H1 (cell line): ENCODE results near the gene COPZ2. TPM values are rescaled to one million over a fixed set of nuclear protein-coding genes. Genes with fewer than 3 reads are reported as not detected.

Experiments used
- CTCF ChIA-PET: fragments of 300-600 bp; sonication (Branson Sonifier 250); formaldehyde crosslinking; loops from one replicate; lab custom pipeline; 2021; ENCODE audit not compliant: partially characterized antibody; lab: Charles Lee
- POLR2A ChIA-PET: fragments of 300-600 bp; sonication (Branson Sonifier 250); formaldehyde crosslinking; loops from one replicate; lab custom pipeline; 2021; ENCODE audit warnings: inconsistent platforms; ENCODE audit not compliant: partially characterized antibody; lab: Charles Lee
- DNase-seq, 2 experiments: peaks; one replicate each; pipeline versions ENCODE4 v3.0.0 to v3.0.0-alpha.2; 2010 to 2022; ENCODE audit warnings: low spot score in 2 of 2, low read depth in 1 of 2, mixed read lengths in 1 of 2
- FAIRE-seq: peaks from 2 replicates; lab custom pipeline; 2011; peaks lifted over from hg19 to GRCh38; lab: Jason Lieb, UNC
- H2AFZ ChIP-seq: 2 replicates; pipeline ENCODE4 v1.8.1; 2012; ENCODE audit warnings: low read length, inconsistent platforms
- H2AK5ac ChIP-seq: 2 replicates; pipeline ENCODE4 v1.6.1; 2013; ENCODE audit warnings: low read depth, low read length
- H2BK120ac ChIP-seq: replicated peaks from 2 replicates; pipeline ENCODE3; 2013; ENCODE audit warnings: low read depth, low read length, inconsistent platforms
- H2BK12ac ChIP-seq: 2 replicates; pipeline ENCODE4 v1.6.1; 2013; ENCODE audit warnings: low read depth, low read length
- H2BK15ac ChIP-seq: 2 replicates; pipeline ENCODE4 v1.6.1; 2013; ENCODE audit warnings: low read length
- H2BK20ac ChIP-seq: 2 replicates; pipeline ENCODE4 v1.6.1; 2013; ENCODE audit warnings: low read length
- H2BK5ac ChIP-seq: 2 replicates; pipeline ENCODE4 v1.6.1; 2013; ENCODE audit warnings: low read depth, low read length
- H3K14ac ChIP-seq: 2 replicates; pipeline ENCODE4 v1.6.1; 2013; ENCODE audit warnings: inconsistent platforms; ENCODE audit not compliant: insufficient read length
- H3K18ac ChIP-seq: 2 replicates; pipeline ENCODE4 v1.6.1; 2013; ENCODE audit warnings: low read length; ENCODE audit errors: extremely low read depth
- H3K23ac ChIP-seq: 2 replicates; pipeline ENCODE4 v1.6.1; 2013; ENCODE audit warnings: inconsistent platforms; ENCODE audit not compliant: insufficient read length
- H3K23me2 ChIP-seq: 2 replicates; pipeline ENCODE4 v1.6.1; 2013; ENCODE audit warnings: low read depth, low read length
- H3K27ac ChIP-seq: 2 replicates; pipeline ENCODE4 v1.6.1; 2011; ENCODE audit warnings: low read depth, low read length, inconsistent platforms
- H3K27me3 ChIP-seq, 4 experiments: replicated peaks in 1 of 4; 1 replicate in 1 of 4; 2 replicates in 3 of 4; pipeline versions ENCODE4 v1.6.1 to v1.8.1; 2011 to 2013; ENCODE audit warnings: low read length in 3 of 4, mild to moderate bottlenecking in 3 of 4, inconsistent platforms in 2 of 4, mixed read lengths in 2 of 4, moderate library complexity in 1 of 4; ENCODE audit not compliant: control insufficient read depth in 3 of 4, insufficient read depth in 3 of 4; ENCODE audit errors: extremely low read depth in 1 of 4
- H3K36me3 ChIP-seq, 4 experiments: 2 replicates each; pipeline versions ENCODE4 v1.6.1 to v1.8.1; 2011 to 2013; ENCODE audit warnings: mild to moderate bottlenecking in 4 of 4, low read length in 3 of 4, moderate library complexity in 2 of 4, control low read depth in 1 of 4, inconsistent platforms in 1 of 4; ENCODE audit not compliant: insufficient read depth in 4 of 4, control insufficient read depth in 2 of 4
- H3K4ac ChIP-seq: replicated peaks from 2 replicates; pipeline ENCODE3; 2013; ENCODE audit warnings: low read length, low read depth, mixed read lengths, inconsistent platforms; ENCODE audit not compliant: insufficient read length
- H3K4me1 ChIP-seq, 4 experiments: replicated peaks in 1 of 4; 1 replicate in 1 of 4; 2 replicates in 3 of 4; pipeline versions ENCODE4 v1.6.1 to v1.8.1; 2011 to 2013; ENCODE audit warnings: low read length in 3 of 4, inconsistent platforms in 2 of 4, mixed read lengths in 1 of 4; ENCODE audit not compliant: insufficient read depth in 4 of 4, control insufficient read depth in 3 of 4
- H3K4me2 ChIP-seq, 2 experiments: 2 replicates each; pipeline versions ENCODE4 v1.6.1 to v1.8.1; 2011 to 2013; ENCODE audit warnings: low read depth in 2 of 2, low read length in 2 of 2, control low read depth in 1 of 2, inconsistent platforms in 1 of 2, mild to moderate bottlenecking in 1 of 2; ENCODE audit not compliant: insufficient read depth in 1 of 2
- H3K4me3 ChIP-seq, 4 experiments: fragments of 200-600, 300-600 bp in 1 of 4; sonication (generic), shearing (Covaris generic), sonication (Bioruptor Twin) in 1 of 4; 2 replicates each; pipeline versions ENCODE4 v1.5.1 to v1.8.1; 2011 to 2016; ENCODE audit warnings: low read length in 4 of 4, low read depth in 3 of 4, control low read depth in 2 of 4, inconsistent platforms in 2 of 4, mild to moderate bottlenecking in 2 of 4, mixed read lengths in 1 of 4, moderate library complexity in 1 of 4; ENCODE audit not compliant: insufficient read depth in 2 of 4; ENCODE audit errors: extremely low read depth in 1 of 4
- H3K56ac ChIP-seq: replicated peaks from 2 replicates; pipeline ENCODE3; 2013; ENCODE audit warnings: low read depth, mild to moderate bottlenecking, mixed read lengths, low read length, inconsistent platforms; ENCODE audit not compliant: insufficient read length
- H3K79me1 ChIP-seq: 2 replicates; pipeline ENCODE4 v1.6.1; 2013; ENCODE audit warnings: low read depth, low read length, control low read depth
- H3K79me2 ChIP-seq, 2 experiments: 2 replicates each; pipeline versions ENCODE4 v1.6.1 to v1.8.1; 2012 to 2013; ENCODE audit warnings: low read length in 2 of 2, mild to moderate bottlenecking in 2 of 2, inconsistent platforms in 1 of 2; ENCODE audit not compliant: insufficient read depth in 2 of 2, control insufficient read depth in 1 of 2
- H3K9ac ChIP-seq, 4 experiments: replicated peaks in 1 of 4; 1 replicate in 1 of 4; 2 replicates in 3 of 4; pipeline versions ENCODE4 v1.6.1 to v1.8.1; 2011 to 2013; ENCODE audit warnings: low read depth in 3 of 4, low read length in 3 of 4, control low read depth in 2 of 4, mild to moderate bottlenecking in 2 of 4, moderate library complexity in 2 of 4, inconsistent platforms in 1 of 4; ENCODE audit errors: extremely low read depth in 1 of 4
- H3K9me3 ChIP-seq, 2 experiments: 2 replicates each; pipeline versions ENCODE4 v1.6.1 to v1.8.1; 2012 to 2013; ENCODE audit warnings: mild to moderate bottlenecking in 2 of 2, moderate library complexity in 2 of 2, control low read depth in 1 of 2, inconsistent platforms in 1 of 2, low read depth in 1 of 2, low read length in 1 of 2, mixed read lengths in 1 of 2; ENCODE audit not compliant: insufficient read depth in 2 of 2
- H4K20me1 ChIP-seq, 2 experiments: replicated peaks in 1 of 2; 2 replicates each; pipeline versions ENCODE3 to v1.8.1; 2011 to 2013; ENCODE audit warnings: inconsistent platforms in 2 of 2, low read length in 2 of 2, mild to moderate bottlenecking in 1 of 2; ENCODE audit not compliant: insufficient read depth in 2 of 2, control insufficient read depth in 1 of 2
- H4K5ac ChIP-seq: 2 replicates; pipeline ENCODE4 v1.6.1; 2013; ENCODE audit warnings: low read length, low read depth, mixed read lengths, inconsistent platforms; ENCODE audit not compliant: insufficient read length
- H4K8ac ChIP-seq: 2 replicates; pipeline ENCODE4 v1.8.0; 2013; ENCODE audit warnings: mild to moderate bottlenecking, moderate library complexity, low read length, inconsistent platforms; ENCODE audit not compliant: insufficient read depth; ENCODE audit errors: extremely low read depth
- H4K91ac ChIP-seq: replicated peaks from 2 replicates; pipeline ENCODE3; 2013; ENCODE audit warnings: low read length, mixed read lengths, inconsistent platforms; ENCODE audit not compliant: insufficient read length
- CBX8 ChIP-seq: fragments of 300-800, 300-1000 bp; sonication (generic); IDR thresholded peaks from 2 replicates; pipeline ENCODE4 v1.7.1; 2016; ENCODE audit warnings: low read depth, low read length, borderline replicate concordance
- EP300 ChIP-seq, 2 experiments: IDR thresholded peaks; 1 replicate in 1 of 2; 2 replicates in 1 of 2; pipeline ENCODE4 v1.6.1; 2011 to 2012; ENCODE audit warnings: low read depth in 2 of 2, low read length in 2 of 2, mild to moderate bottlenecking in 2 of 2, borderline replicate concordance in 1 of 2, inconsistent platforms in 1 of 2, moderate library complexity in 1 of 2
- JUND ChIP-seq: IDR thresholded peaks from 2 replicates; pipeline ENCODE4 v1.6.1; 2011; ENCODE audit warnings: mild to moderate bottlenecking, improper control_type of control experiment, low read length
- KDM4A ChIP-seq: IDR thresholded peaks from one replicate; pipeline ENCODE4 v1.7.1; 2012; ENCODE audit warnings: low read depth, mild to moderate bottlenecking, moderate library complexity, low read length, inconsistent platforms; ENCODE audit not compliant: severe bottlenecking
- RAD21 ChIP-seq, 2 experiments: IDR thresholded peaks in 1 of 2; conservative IDR thresholded peaks in 1 of 2; 2 replicates each; pipeline ENCODE4 v1.6.1; 2011; ENCODE audit warnings: low read depth in 2 of 2, low read length in 2 of 2, improper control_type of control experiment in 1 of 2, inconsistent platforms in 1 of 2, mild to moderate bottlenecking in 1 of 2, moderate library complexity in 1 of 2
- SIN3A ChIP-seq, 2 experiments: IDR thresholded peaks in 1 of 2; conservative IDR thresholded peaks in 1 of 2; 2 replicates each; pipeline ENCODE4 v1.6.1; 2011 to 2012; ENCODE audit warnings: low read length in 2 of 2, improper control_type of control experiment in 1 of 2, low read depth in 1 of 2, mild to moderate bottlenecking in 1 of 2
- ZNF274 ChIP-seq: IDR thresholded peaks from 2 replicates; pipeline ENCODE4 v1.7.0; 2012; ENCODE audit warnings: low read length, borderline replicate concordance; ENCODE audit errors: extremely low read depth
- WGBS, 2 experiments: shearing (Covaris generic) in 1 of 2; methylation state at CpG; one replicate each; pipeline versions ENCODE4 v1.1.6 to v1.1.7; 2013 to 2015; ENCODE audit warnings: low lambda C conversion rate in 2 of 2, mixed read lengths in 2 of 2, inconsistent platforms in 1 of 2, low coverage in 1 of 2, missing lambda C conversion rate in 1 of 2; ENCODE audit not compliant: insufficient replicate concordance in 2 of 2, insufficient coverage in 1 of 2, insufficient read length in 1 of 2; ENCODE audit errors: extremely low coverage in 1 of 2, missing lambda C conversion rate in 1 of 2; 5-methylcytosine and 5-hydroxymethylcytosine counted together
- polyA plus RNA-seq, 7 experiments: library from polyadenylated mRNA; depleted of rRNA in 3 of 7; stranded (reverse) in 5 of 7; unstranded in 2 of 7; fragments of >200 nt in 5 of 7; fragments of 200-250 nt in 2 of 7; gene quantifications; 1 replicate in 5 of 7; 2 replicates in 1 of 7; 4 replicates in 1 of 7; pipeline versions ENCODE4 v1.2.1 to v1.2.3, GENCODE V29; 2011 to 2013; ENCODE audit warnings: missing spikeins in 2 of 7, mixed read lengths in 2 of 7
- total RNA-seq: library from RNA; stranded (reverse); fragmentation: NEBNext Ultra II Directional; extraction: Animal tissue kit (Norgen Biotek cat#: 25700); gene quantifications from 2 replicates; pipeline ENCODE4 v1.2.1, GENCODE V29; 2021
- TF ChIP-seq, protein P1 (sequence below): IDR thresholded peaks from 2 replicates; pipeline ENCODE4 v1.6.1; 2012; ENCODE audit warnings: inconsistent platforms
- TF ChIP-seq, protein P2 (sequence below), 3 experiments: IDR thresholded peaks; 1 replicate in 2 of 3; 2 replicates in 1 of 3; pipeline versions ENCODE4 v1.5.1 to v1.6.1; 2011; ENCODE audit warnings: low read length in 3 of 3, mild to moderate bottlenecking in 3 of 3, inconsistent platforms in 2 of 3, low read depth in 1 of 3, moderate library complexity in 1 of 3; ENCODE audit not compliant: insufficient read depth in 1 of 3; ENCODE audit errors: control extremely low read depth in 1 of 3

COPZ2 gene
- total and polyA plus RNA-seq, 2 of the 8 experiments (the other 6 are each of a cell fraction or from before 2014, with no cell fraction given) = 0.24 TPM; not detected in 1

DNA sequence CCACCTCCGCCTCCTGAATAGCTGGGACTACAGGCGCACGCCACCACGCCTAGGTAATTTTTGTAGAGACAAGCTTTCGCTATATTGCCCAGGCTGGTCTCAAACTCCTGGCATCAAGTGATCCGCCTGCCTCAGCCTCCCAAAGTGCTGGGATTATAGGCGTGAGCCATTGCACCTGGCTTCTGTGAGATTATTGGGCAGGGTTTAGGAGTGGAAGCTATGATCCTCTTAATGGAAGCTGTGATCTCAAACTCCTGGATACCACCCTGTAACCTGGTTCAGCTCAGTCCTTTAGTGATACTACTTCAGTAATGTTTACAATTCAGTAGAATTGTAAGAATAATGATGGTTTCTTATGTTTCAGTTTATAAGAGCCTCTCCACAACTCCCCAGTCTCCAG, 24.7 kb upstream of the COPZ2 start:
- POLR2A ChIA-PET = interaction anchor here (0.6 to 41.8 kb wide), 9 partner anchors 6 to 77 kb away, joined by 3 to 1227 read pairs (median 3); partner anchors contain the start of genes COPZ2 and NFE2L1
- CTCF ChIA-PET = interaction anchor here (0.7 to 14.5 kb wide), 12 partner anchors 10 to 213 kb away, joined by 3 to 203 read pairs (median 4); no protein-coding TSS in a partner anchor
- H3K27ac ChIP-seq = no peak overlapping the region
- H2BK5ac ChIP-seq = no peak overlapping the region
- H3K4me1 ChIP-seq = peaks cover 0 to 4% (median 2%) of the 10 kb centered on the region in 4 experiments; a peak in 3 of 7 replicates
- WGBS, 2 experiments = 91% methylated on average over 7 of the region's 7 CpGs; no CpG with 5 or more reads in 1 of the 2 experiments
- H3K9ac ChIP-seq = no peak overlapping the region
- no peaks in the 10 kb centered on the region for H3K9me3 ChIP-seq
- H3K79me1 ChIP-seq = peaks cover 12% of the 10 kb centered on the region
- H2AK5ac ChIP-seq = no peak overlapping the region
- H3K23ac ChIP-seq = no peak overlapping the region
- no peak for DNase-seq
- H2BK20ac ChIP-seq = no peak overlapping the region
- no peak overlapping the region for H3K18ac ChIP-seq
- H3K36me3 ChIP-seq = peaks cover 33 to 79% (median 50%) of the 10 kb centered on the region in 4 experiments
- H3K4me3 ChIP-seq = no peak overlapping the region
- no peak overlapping the region for H3K14ac ChIP-seq
- H2BK15ac ChIP-seq = no peak overlapping the region
- no peak overlapping the region for H2BK120ac ChIP-seq
- no peak overlapping the region for H4K8ac ChIP-seq
- H2AFZ ChIP-seq = no peak overlapping the region
- H3K4me2 ChIP-seq = no peak overlapping the region
- no peak overlapping the region for H3K56ac ChIP-seq
- no peak overlapping the region for H4K91ac ChIP-seq
- H2BK12ac ChIP-seq = no peak overlapping the region
- H4K20me1 ChIP-seq = peaks cover 15 to 38% of the 10 kb centered on the region in 2 experiments
- no peaks in the 10 kb centered on the region for H3K27me3 ChIP-seq
- H3K23me2 ChIP-seq = no peaks in the 10 kb centered on the region
- peaks cover 0 to 29% of the 10 kb centered on the region in 2 experiments; a peak in 2 of 4 replicates for H3K79me2 ChIP-seq
- H4K5ac ChIP-seq = no peak overlapping the region
- FAIRE-seq = no peak
- H3K4ac ChIP-seq = no peak overlapping the region
- TF ChIP-seq JUND (no peak), KDM4A (no peak), CBX8 (no peak), SIN3A (conservative IDR thresholded peaks at IDR 0.05 in 1 of 2, IDR thresholded peaks at IDR 0.05 in 1 of 2; ENCODE audit: low read depth in 1 of 2, low read length in 2 of 2) (no peak), RAD21 (IDR thresholded peaks at IDR 0.05 in 1 of 2, conservative IDR thresholded peaks at IDR 0.05 in 1 of 2; ENCODE audit: low read depth in 2 of 2, low read length in 2 of 2) (no peak), ZNF274 (no peak), EP300 (IDR thresholded peaks at IDR 0.05; ENCODE audit: borderline replicate concordance in 1 of 2, low read depth in 2 of 2, low read length in 2 of 2) (no peak)
- TF ChIP-seq, protein P1, sequence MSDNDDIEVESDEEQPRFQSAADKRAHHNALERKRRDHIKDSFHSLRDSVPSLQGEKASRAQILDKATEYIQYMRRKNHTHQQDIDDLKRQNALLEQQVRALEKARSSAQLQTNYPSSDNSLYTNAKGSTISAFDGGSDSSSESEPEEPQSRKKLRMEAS = no peak
- TF ChIP-seq, protein P2, sequence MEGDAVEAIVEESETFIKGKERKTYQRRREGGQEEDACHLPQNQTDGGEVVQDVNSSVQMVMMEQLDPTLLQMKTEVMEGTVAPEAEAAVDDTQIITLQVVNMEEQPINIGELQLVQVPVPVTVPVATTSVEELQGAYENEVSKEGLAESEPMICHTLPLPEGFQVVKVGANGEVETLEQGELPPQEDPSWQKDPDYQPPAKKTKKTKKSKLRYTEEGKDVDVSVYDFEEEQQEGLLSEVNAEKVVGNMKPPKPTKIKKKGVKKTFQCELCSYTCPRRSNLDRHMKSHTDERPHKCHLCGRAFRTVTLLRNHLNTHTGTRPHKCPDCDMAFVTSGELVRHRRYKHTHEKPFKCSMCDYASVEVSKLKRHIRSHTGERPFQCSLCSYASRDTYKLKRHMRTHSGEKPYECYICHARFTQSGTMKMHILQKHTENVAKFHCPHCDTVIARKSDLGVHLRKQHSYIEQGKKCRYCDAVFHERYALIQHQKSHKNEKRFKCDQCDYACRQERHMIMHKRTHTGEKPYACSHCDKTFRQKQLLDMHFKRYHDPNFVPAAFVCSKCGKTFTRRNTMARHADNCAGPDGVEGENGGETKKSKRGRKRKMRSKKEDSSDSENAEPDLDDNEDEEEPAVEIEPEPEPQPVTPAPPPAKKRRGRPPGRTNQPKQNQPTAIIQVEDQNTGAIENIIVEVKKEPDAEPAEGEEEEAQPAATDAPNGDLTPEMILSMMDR (IDR thresholded peaks at IDR 0.05; ENCODE audit: control extremely low read depth in 1 of 3, insufficient read depth in 1 of 3, low read depth in 1 of 3, low read length in 3 of 3) = no peak
